Measurements from ENCODE around the gene CHCHD6.

Gene CHCHD6

DNA sequence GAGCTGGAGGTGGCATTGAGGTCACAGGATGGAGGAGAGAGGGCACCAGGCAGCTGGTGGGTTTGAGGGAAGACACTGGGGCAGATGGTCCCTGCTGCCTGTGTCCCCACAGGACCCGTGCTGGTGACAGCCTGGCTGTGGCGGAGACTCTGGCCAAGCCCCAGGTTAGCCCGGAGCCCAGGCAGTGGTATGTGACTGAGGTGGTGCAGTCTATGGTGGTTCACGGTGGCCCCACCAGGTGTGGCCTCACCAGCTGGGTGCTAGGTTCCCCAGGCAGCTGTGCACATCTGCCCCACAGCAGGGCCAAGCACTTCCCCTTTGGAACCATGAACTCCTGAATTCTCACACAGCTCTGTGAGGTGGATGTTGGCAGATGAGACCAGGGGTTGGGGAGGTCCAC, 294.3 kb downstream of the CHCHD6 start:
- DNase-seq (ENCODE audit: insufficient read length, low spot score) (no peak), FAIRE-seq (no peak)

DNA sequence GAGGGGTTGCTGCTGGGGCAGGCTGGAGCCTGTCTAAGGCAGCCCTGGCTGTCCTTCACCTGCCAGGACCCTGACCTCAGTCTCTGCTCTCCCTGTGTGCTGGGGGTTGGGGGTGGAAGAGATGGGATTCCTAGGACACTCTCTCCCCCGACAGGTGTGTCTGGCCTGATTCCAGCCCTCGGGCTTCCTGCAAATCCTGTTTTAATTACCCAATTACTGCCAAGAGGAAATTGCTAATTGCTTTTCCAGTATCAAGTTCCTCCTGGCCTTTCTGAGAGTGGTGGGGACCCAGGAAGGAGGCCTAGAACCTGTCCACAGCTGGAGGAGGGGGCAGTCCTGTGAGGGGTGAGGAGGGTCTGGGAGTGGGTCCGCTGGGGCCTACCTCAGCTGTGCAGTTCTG, 294.7 kb downstream of the CHCHD6 start:
- FAIRE-seq (no peak), DNase-seq (ENCODE audit: insufficient read length, low spot score) (no peak)

- FAIRE-seq (no peak), DNase-seq (ENCODE audit: insufficient read length, low spot score) (no peak)
These were observed 295.3 kb downstream of the CHCHD6 start for GRCh38 chr3:126999383-126999782.

DNA sequence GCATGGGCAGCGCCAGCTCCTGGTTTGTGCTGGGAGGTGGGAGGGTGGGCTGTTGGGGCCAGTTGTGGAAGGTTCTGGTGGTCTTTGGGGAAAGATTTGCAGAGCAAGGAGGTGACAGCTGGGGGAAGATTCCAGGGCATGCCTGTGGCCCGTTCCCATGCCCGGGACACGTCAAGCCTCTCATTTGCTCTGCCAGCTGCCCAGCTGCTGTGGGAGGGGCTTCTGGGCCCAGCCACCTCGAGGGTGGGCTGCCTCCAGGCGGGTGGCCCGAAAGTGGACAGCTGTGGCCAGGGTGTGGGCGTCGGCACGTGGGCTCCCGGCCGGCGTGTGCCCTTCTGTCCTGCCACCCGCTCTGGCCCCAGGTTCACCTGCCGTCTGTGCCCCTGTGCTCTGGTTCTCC, 296.1 kb downstream of the CHCHD6 start:
- FAIRE-seq (no peak), DNase-seq (ENCODE audit: insufficient read length, low spot score) (no peak)

DNA sequence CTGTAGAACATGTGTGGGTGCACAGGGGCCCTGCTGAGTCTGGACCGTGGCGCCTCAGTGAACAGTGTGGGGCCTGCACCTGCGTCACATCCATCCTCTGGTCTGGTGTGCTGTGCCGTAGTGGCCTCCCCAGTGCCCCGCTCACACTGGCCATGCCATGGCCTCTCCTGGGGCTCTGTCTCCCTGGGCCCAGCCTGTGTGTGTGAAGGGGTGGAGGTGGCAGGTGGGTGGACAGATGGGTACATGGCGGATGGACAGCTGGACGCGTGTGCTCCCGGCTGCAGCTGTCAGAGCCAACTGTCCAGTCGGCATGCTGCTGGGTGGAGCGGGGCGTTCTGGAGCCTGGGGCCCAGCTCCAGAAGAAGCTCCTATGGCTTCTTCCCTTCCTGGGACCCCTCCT, 296.7 kb downstream of the CHCHD6 start:
- DNase-seq (ENCODE audit: insufficient read length, low spot score), result no peak
- FAIRE-seq, result no peak

GRCh38 chr3:127001486-127002194, 297.6 kb downstream of the CHCHD6 start:
- FAIRE-seq, result peak; percentile 28
- DNase-seq (ENCODE audit: insufficient read length, low spot score), result no peak

DNA sequence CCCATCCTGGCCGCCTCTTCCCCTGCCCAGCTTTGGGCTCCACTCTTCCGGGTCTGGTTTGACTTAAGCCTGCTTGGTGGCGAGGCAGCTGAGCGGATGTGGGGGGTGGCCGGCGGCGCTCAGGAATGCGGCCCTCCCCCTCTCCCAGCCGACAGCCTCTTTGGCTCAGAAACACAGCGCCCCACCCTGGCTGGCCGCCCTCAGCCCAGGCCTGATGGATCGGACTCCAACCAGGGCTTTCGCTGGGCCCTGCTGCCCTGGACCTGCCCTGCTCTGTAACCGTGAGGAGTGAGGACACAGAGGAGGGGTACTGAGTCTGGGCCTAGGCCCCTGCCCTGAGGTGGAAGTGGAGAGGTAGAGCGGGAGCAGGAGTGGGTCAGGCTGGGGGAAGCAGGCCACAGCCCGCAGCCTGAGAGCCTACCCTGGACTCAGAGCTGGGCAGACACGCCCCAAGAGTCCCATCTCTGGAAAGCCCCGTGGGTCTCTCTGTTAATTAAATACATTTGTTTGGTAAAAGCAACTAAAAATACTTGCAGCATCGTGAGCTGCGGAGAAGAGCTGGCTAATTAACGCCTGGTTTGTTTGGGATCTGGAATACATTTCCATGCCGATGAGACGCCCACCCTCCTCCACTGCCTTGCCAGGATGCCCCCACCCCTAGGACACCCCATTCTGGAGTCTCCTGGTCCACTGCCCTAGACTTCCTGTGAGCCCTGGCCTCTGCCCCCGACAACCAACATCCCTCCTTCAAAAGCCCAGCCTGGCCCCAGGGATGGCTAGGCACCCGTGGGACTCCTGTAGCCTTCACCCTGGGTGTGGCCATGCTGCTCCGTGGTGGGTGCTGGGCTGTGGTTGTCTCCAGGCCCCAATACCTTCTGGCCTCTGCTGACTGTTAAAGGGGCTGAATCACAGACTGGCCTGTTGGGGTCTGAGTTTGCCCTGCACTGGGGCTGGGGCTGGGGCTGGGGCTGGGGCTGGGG, 298.4 kb downstream of the CHCHD6 start:
- DNase-seq (ENCODE audit: insufficient read length, low spot score) (peak; percentile 88), FAIRE-seq (peak; percentile 70)

DNA sequence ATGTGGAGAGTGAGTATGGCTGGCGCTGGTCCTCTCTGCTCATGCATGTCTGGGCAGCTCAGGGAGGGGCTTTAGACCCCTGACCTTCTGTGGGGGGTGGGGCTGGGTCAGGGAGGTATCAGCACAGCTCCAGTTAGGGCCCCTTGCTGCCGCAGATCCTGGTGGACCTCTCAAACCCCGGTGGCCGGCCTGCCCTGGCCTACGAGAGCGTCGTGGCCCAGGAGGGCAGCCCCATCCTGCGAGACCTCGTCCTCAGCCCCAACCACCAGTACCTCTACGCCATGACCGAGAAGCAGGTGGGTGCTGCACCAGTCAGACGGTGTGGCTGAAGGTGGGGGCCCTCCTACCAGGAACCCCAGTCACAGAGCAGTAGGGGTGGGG, 299.1 kb downstream of the CHCHD6 start:
- FAIRE-seq (no peak), DNase-seq (ENCODE audit: insufficient read length, low spot score) (no peak)

DNA sequence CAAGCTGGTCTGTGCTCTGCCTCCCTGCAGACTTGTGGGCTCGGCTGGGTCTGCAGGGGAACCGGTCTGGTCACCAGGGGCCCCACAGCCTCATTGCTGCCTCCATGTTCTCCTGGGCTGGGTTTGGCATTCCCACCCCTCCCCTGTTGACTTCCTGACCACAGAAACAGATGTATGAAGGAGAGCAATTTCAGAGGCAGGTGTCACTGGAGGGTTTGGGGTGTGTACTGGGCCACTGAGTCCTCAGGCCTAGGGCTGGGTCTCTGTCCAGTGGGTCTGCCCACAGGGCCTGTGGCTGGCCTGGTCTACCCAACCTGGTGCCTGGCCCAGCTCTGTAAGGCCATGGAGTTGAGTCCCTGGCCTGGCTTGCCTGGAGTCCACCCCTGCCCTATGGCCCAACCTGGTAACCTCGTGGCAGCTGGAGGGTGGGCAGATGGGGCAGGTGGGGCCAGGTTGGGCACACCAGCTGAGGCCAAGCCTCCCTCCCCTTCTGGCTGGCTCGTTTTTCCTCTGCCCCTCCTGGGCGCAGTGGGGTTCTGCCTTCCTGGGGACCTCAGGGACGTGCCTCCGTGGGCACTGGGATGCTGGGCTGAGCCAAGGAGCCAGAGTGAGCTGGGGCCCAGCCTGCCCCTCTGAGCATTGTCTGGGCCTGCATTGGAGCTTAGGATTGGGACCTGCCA, 299.7 kb downstream of the CHCHD6 start:
- FAIRE-seq, result no peak
- DNase-seq (ENCODE audit: insufficient read length, low spot score), result no peak

DNA sequence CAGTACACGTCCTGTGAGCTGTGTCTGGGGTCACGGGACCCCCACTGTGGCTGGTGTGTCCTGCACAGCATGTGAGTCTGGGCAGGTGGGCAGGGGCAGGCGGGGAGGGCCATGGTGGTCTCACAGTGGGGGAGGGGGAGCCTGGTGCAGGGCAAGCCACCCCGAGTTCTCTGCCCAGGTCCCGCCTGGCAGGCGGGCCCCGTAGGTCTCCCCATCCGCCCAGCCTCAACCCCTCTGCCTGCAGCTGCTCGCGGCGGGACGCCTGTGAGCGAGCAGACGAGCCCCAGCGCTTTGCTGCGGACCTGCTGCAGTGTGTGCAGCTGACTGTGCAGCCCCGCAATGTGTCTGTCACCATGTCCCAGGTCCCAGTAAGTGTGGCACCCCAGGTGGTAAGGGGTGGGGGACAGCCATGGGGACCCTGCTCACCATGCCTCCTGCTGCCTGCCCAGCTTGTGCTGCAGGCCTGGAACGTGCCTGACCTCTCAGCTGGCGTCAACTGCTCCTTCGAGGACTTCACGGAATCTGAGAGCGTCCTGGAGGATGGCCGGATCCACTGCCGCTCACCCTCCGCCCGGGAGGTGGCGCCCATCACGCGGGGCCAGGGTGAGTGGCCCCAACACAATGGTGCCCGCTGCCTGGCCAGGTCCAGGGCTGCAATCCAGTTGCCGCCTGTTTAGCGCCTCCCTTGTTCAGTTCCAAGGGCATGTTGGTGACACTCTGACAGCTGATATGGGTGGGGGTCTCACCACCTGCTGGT, 300.8 kb downstream of the CHCHD6 start:
- FAIRE-seq (no peak), DNase-seq (ENCODE audit: insufficient read length, low spot score) (no peak)

GRCh38 chr3:127005864-127006500, 301.9 kb downstream of the CHCHD6 start:
- DNase-seq (ENCODE audit: insufficient read length, low spot score) (peak; percentile 37), FAIRE-seq (peak; percentile 71)

- no peak for FAIRE-seq
These were observed 302.9 kb downstream of the CHCHD6 start for GRCh38 chr3:127006781-127007436.

GRCh38 chr3:127008236-127008635, 304.2 kb downstream of the CHCHD6 start:
- no peak for FAIRE-seq
- DNase-seq (ENCODE audit: insufficient read length, low spot score), result no peak

More at GRCh38 chr3:127006781-127007436, 302.9 kb downstream of the CHCHD6 start:
- no peak for DNase-seq (ENCODE audit: insufficient read length, low spot score)

- DNase-seq (ENCODE audit: insufficient read length, low spot score), result no peak
- no peak for FAIRE-seq
These were observed 305.5 kb downstream of the CHCHD6 start for GRCh38 chr3:127009531-127009930.

Data from HTR-8/SVneo (cell line).